ENCODE measurements around the gene ATAD1. TPM values are rescaled to one million over a fixed set of nuclear protein-coding genes. Genes with fewer than 3 reads are reported as not detected.
"Not testable (repeated sequence)": the region's sequence is repeated elsewhere in the genome, so short reads cannot be mapped to it uniquely, and the experiment has no call there.

The ATAD1 gene
- total RNA-seq, 4 donors from 2014 or later: 36.6 to 52.8 (median 45.8) TPM

DNA sequence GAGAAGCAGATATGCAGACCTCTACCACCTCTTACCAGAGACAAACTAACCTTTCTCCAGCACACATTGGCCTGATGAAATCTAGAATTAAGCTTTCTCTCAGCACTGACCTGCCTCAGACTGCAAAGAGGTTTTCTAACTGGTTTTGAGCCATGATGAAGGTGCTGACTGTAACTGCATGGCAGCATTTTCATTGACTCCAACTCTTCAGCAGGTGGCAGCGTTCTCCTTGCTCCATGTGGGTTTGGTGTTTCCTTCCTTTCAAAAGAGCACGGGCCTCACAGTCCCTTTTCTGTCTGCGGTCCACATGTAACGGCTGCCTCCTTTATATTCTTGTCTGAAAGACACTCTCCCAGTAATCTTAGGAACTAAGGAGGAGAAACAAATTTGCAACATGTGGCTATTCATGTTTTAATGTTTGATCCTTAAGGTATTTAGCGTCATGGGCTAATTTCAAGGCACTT is 32.7 kb upstream of the ATAD1 start:
- Histone ChIP-seq H3K9me3 (no peaks in the 10 kb centered on the region), H3K4me1 (no peaks in the 10 kb centered on the region), H3K27me3 (no peaks in the 10 kb centered on the region), H3K4me3 (no peak overlapping the region), H3K27ac (no peak overlapping the region), H3K36me3 (no peaks in the 10 kb centered on the region)
- no peak for TF ChIP-seq POLR2A (IDR thresholded peaks at IDR 0.05)
- no peak for TF ChIP-seq EP300 (IDR thresholded peaks at IDR 0.05)
- TF ChIP-seq CTCF (IDR thresholded peaks at IDR 0.05): peak; percentile 44 to 85 (median 74)
- TF ChIP-seq POLR2AphosphoS5 (IDR thresholded peaks at IDR 0.05): peak; percentile 46
- ATAC-seq: peak; percentile 71
- 8 to 16% methylated on average over 5 of the region's 5 CpGs for WGBS, 2 donors (ENCODE audit: low coverage in 1 of 2)

DNA sequence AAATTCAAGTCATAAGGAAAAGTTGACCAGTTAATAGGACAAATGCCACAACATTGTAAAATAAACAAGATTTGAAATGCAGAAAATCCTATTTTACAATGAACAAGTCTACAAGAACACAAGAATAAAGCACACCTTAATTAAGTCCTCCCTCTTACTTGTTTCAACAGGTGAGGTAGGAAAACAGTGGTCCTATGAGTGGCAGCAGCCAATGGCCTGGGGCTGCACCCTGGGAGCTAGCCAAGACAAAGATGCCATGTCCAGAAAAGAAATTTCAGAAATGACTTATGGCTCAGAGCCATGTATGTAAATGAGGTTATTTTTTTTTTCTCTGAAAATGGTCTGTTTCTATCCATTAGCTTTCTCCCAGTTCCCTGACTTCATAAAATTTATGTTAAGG is 31.0 kb upstream of the ATAD1 start:
- Histone ChIP-seq H3K36me3 (no peaks in the 10 kb centered on the region), H3K27me3 (no peaks in the 10 kb centered on the region), H3K27ac (no peak overlapping the region), H3K4me1 (no peaks in the 10 kb centered on the region), H3K9me3 (no peaks in the 10 kb centered on the region), H3K4me3 (no peak overlapping the region)
- no peak for ATAC-seq
- TF ChIP-seq EP300 (IDR thresholded peaks at IDR 0.05) (no peak), CTCF (IDR thresholded peaks at IDR 0.05) (no peak), POLR2A (IDR thresholded peaks at IDR 0.05) (no peak), POLR2AphosphoS5 (IDR thresholded peaks at IDR 0.05) (no peak)

DNA sequence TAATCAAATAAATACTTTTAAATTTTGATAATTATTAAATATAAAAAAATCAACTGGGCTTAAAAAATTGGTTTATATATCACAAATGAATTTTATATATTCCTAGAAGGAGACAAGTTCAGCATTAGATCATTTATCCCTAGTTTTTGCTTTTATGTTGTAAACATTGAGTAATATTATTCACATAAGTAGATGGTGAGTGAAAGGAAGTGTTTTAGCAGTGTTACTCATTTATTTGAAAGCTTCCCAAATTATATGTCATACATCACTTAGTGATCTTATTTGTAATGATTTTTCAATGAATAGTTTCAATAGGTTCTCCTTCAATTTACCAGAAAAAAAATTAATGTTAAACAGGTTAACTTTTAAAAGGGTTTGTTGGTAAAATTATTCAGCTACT is 29.5 kb upstream of the ATAD1 start:
- Histone ChIP-seq H3K9me3 (no peaks in the 10 kb centered on the region), H3K36me3 (no peaks in the 10 kb centered on the region), H3K4me3 (no peak overlapping the region), H3K27me3 (no peaks in the 10 kb centered on the region), H3K4me1 (no peaks in the 10 kb centered on the region), H3K27ac (no peak overlapping the region)
- TF ChIP-seq EP300 (IDR thresholded peaks at IDR 0.05) (no peak), CTCF (IDR thresholded peaks at IDR 0.05) (no peak), POLR2AphosphoS5 (IDR thresholded peaks at IDR 0.05) (no peak), POLR2A (IDR thresholded peaks at IDR 0.05) (no peak)
- no peak for ATAC-seq

DNA sequence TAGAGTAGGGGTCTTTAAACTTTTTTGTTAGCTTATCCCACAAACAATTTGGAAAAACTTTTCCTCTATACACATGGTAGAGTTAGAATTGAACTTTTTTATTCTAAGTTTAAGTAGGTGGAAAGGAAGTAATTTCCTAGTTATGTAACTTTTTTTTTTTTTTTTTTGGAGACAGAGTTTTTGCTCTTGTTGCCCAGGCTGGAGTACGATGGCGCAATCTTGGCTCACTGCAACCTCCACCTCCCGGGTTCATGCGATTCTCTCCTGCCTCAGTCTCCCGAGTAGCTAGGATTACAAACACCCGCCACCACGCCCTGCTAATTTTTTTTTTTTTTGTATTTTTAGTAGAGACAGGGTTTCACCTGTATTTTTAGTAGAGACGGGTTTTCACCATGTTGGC is 28.7 kb upstream of the ATAD1 start:
- not testable (repeated sequence) for H3K9me3 ChIP-seq, H3K4me1 ChIP-seq, H3K27me3 ChIP-seq, H3K36me3 ChIP-seq, ATAC-seq, H3K4me3 ChIP-seq, H3K27ac ChIP-seq
- WGBS, 2 donors (ENCODE audit: low coverage in 1 of 2): 97% methylated on average over 7 of the region's 8 CpGs; no CpG with 5 or more reads in 1 of the 2 donors

DNA sequence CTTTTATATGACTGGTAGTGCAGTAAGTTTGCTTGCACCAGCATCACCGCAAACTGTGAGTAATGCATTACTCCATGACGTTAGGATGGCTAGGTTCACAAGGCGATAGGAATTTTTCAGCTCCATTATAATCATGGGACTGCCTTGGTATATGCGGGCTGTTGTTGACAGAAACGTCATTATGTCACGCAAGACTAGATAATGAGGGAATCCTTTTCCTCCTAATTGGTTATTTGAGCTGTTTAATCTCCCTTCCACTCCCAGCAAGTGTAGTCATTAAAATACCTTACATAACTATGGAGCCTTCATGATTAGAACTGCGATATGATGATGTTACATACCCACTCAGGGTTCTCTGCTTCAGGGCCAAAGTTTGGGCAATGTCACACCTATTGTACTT is 28.0 kb upstream of the ATAD1 start:
- no peaks in the 10 kb centered on the region for H3K9me3 ChIP-seq
- no peak overlapping the region for H3K4me3 ChIP-seq
- H3K4me1 ChIP-seq: no peaks in the 10 kb centered on the region
- no peak overlapping the region for H3K27ac ChIP-seq
- TF ChIP-seq POLR2AphosphoS5 (IDR thresholded peaks at IDR 0.05) (no peak), POLR2A (IDR thresholded peaks at IDR 0.05) (no peak)
- H3K36me3 ChIP-seq: no peaks in the 10 kb centered on the region
- no peaks in the 10 kb centered on the region for H3K27me3 ChIP-seq
- WGBS, 2 donors (ENCODE audit: low coverage in 1 of 2): 57 to 74% methylated on average over 6 to 7 of the region's 7 CpGs
- no peak for ATAC-seq

- no peak for ATAC-seq
- TF ChIP-seq POLR2AphosphoS5 (IDR thresholded peaks at IDR 0.05) (no peak), EP300 (IDR thresholded peaks at IDR 0.05) (no peak), CTCF (IDR thresholded peaks at IDR 0.05) (no peak), POLR2A (IDR thresholded peaks at IDR 0.05) (no peak)
- Histone ChIP-seq H3K27ac (no peak overlapping the region), H3K4me3 (no peak overlapping the region), H3K36me3 (no peaks in the 10 kb centered on the region), H3K27me3 (no peaks in the 10 kb centered on the region), H3K4me1 (no peaks in the 10 kb centered on the region), H3K9me3 (no peaks in the 10 kb centered on the region)
- WGBS, 2 donors (ENCODE audit: low coverage in 1 of 2): 86 to 87% methylated on average over 3 of the region's 3 CpGs
Measured at GRCh38 chr10:87845624-87845998, 27.6 kb upstream of the ATAD1 start.

Data from gastroesophageal sphincter (tissue), 4 donors.